ENCODE results near the gene DIPK1C.

The DIPK1C gene

DNA sequence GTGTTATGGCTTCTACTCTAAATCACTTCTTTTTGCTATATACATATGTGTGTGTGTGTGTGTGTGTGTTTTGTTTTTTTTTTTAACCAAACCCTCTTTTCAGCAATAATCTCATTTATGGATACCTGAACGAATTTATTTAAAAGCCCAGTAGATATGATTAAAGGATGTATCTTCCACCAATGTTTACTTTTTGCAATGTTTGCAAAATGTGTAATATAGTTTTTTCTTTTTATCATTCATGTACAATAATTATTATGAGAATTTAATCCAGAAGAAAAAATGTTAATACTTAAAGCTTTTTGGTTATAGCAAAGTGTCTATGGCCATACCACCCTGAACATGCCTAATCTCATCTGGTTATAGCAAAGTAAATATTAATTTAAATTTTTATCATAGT lies 37.4 kb upstream of the DIPK1C start:
- TF ChIP-seq, protein P1, sequence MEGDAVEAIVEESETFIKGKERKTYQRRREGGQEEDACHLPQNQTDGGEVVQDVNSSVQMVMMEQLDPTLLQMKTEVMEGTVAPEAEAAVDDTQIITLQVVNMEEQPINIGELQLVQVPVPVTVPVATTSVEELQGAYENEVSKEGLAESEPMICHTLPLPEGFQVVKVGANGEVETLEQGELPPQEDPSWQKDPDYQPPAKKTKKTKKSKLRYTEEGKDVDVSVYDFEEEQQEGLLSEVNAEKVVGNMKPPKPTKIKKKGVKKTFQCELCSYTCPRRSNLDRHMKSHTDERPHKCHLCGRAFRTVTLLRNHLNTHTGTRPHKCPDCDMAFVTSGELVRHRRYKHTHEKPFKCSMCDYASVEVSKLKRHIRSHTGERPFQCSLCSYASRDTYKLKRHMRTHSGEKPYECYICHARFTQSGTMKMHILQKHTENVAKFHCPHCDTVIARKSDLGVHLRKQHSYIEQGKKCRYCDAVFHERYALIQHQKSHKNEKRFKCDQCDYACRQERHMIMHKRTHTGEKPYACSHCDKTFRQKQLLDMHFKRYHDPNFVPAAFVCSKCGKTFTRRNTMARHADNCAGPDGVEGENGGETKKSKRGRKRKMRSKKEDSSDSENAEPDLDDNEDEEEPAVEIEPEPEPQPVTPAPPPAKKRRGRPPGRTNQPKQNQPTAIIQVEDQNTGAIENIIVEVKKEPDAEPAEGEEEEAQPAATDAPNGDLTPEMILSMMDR (IDR thresholded peaks at IDR 0.05; ENCODE audit: low read depth, low read length, missing control alignments) = no peak
- H3K4me3 ChIP-seq (ENCODE audit: low read depth, low read length) = no peak overlapping the region
- no peak for DNase-seq (ENCODE audit: low read depth)

DNA sequence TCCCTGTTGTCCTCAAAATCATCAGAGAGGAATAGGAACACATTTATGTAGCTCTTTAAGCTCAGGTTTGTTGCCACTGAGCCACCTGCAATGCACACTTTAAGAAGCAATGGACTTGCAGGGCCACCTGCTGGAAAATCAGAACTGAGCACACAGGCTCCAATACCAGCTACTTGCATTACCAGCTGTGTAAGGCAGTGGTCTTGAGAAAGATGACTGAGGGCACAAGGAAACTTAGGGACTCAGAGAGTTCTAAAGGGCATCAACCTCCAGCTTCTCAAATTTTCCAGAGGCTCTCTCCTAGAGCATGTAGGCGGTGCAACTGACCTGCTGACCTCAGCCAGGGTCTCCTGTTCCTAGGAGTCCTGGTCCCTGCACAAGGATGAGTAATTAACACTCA lies 36.6 kb upstream of the DIPK1C start:
- DNase-seq (ENCODE audit: low read depth) = peak; percentile 65
- TF ChIP-seq, protein P1 (IDR thresholded peaks at IDR 0.05; ENCODE audit: low read depth, low read length, missing control alignments) = peak; percentile 71

DNA sequence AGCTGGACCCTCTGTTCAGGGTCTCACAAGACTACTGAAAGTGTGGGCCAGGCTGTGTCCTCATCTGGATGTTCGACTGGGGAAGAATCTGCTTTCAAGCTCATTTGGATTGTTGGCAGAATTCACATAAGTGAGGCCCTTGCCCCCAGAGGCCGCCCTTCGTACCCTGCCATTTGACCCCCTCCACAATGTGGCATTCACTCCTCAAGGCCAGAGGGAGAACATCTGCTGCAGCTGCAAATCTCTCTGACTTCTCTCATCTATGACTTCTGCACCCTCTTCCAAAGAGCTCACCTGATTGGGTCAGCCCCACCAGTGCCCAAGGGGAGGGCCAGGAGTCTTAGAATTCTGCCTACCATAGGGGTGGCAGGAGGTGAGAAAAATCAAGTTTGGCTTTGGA lies 35.2 kb upstream of the DIPK1C start:
- no peak for DNase-seq (ENCODE audit: low read depth)
- TF ChIP-seq, protein P1 (IDR thresholded peaks at IDR 0.05; ENCODE audit: low read depth, low read length, missing control alignments) = no peak
- H3K4me3 ChIP-seq (ENCODE audit: low read depth, low read length) = no peak overlapping the region

More for the DNA sequence above, 36.6 kb upstream of the DIPK1C start:
- no peak overlapping the region for H3K4me3 ChIP-seq (ENCODE audit: low read depth, low read length)

DNA sequence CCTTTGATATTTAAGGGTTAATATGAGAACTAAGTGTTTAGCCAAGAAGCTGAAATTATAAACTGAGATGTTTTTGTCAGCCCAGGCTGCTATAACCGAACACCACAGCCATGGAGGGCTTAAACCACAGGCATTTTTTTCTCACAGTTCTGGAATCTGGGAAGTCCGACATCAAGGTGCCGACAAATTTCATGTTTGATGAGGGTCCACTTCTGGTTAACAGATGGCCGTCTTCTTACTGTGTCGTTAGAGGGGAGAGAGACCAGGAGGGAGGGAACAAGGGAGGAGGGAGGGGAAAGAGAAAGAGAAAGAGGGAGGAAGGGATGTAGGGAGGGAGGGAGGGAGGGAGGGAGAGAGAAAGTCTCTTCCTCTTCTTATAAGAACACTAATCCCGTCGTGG lies 32.6 kb upstream of the DIPK1C start:
- H3K4me3 ChIP-seq (ENCODE audit: low read depth, low read length) = no peak overlapping the region
- DNase-seq (ENCODE audit: low read depth) = no peak
- TF ChIP-seq, protein P1 (IDR thresholded peaks at IDR 0.05; ENCODE audit: low read depth, low read length, missing control alignments) = no peak

DNA sequence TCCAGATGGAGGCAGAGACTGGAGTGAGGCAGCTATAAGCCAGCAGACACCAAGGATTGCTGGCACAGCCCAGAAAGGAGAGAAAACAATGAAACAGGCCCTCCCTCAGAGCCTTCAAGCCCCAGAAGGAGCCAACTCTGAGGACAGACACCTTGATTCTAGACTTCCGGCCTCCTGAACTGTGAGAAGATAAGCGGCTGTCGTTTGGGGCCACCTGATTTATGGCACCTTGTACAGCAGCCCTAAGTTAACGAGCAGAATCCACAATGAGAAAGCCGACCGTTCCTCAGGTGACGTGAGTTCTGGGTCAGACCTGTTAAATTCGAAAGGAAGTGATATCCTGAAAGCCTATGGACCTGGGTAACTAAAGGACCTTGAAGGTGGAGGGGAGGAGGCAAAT lies 31.8 kb upstream of the DIPK1C start:
- TF ChIP-seq, protein P1 (IDR thresholded peaks at IDR 0.05; ENCODE audit: low read depth, low read length, missing control alignments) = no peak
- no peak overlapping the region for H3K4me3 ChIP-seq (ENCODE audit: low read depth, low read length)
- DNase-seq (ENCODE audit: low read depth) = no peak

DNA sequence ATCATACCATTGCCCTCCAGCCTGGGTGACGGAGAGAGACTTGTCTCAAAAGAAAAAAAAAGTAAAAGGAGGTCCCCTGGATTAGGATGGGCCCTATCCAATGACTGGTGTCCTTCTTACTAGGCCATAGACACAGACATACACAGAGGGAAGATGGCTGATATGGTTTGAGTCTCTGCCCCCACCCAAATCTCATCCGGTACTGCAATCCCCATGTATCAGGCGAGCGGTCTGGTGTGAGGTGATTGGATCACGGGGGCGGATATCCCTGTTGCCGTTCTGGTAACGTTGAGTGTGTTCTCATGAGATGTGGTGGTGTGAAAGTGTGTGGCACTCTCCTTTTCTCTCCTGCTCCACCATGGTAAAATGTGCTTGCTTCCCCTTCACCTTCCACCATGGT lies 31.2 kb upstream of the DIPK1C start:
- TF ChIP-seq, protein P1 (IDR thresholded peaks at IDR 0.05; ENCODE audit: low read depth, low read length, missing control alignments) = no peak
- no peak for DNase-seq (ENCODE audit: low read depth)

DNA sequence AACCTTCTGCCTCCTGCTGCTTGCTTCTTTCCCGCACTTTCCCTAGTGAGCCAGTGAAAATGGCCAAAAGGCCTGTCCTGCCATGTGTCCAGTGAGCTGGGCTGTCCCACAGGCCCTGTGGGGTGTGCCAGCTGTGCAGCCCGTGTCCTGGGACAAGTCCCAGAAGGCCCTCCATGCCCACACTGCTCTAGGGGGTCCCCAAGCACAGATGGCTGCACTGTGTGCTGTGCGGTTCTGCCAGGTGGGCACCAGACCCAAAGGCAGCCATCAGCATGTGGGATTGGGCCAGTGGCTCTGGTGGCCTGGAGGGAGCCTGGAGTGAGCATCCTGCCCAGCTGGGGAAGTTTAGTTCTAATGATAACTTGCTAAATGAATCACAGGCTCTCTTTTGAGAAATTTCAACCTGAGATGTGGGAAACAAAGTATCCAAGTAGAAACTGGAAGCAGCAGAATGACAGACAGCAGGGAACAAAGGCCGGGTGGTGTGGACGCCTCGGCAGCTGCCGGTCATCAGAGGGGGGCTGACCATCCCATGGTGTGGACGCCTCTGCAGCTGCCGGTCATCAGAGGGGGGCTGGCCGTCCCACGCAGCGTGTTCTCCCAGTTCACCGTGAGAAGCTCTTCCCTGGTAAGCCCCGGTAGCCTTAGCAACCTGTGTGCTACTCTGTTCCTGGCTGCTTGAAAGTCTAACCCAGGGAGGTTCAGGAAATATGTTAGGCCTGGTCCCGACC lies 29.2 kb upstream of the DIPK1C start:
- no peak overlapping the region for H3K4me3 ChIP-seq (ENCODE audit: low read depth, low read length)
- TF ChIP-seq, protein P1 (IDR thresholded peaks at IDR 0.05; ENCODE audit: low read depth, low read length, missing control alignments) = no peak
- DNase-seq (ENCODE audit: low read depth) = no peak

More for the DNA sequence above, 31.2 kb upstream of the DIPK1C start:
- no peak overlapping the region for H3K4me3 ChIP-seq (ENCODE audit: low read depth, low read length)

Data from GM12864 (cell line).